Ishikawa (cell line): ENCODE results near the gene LRFN4.

ENCODE experiments used
- CEBPB ChIP-seq: IDR thresholded peaks from 2 replicates; pipeline ENCODE4 v1.6.1; 2012
- CREB1 ChIP-seq: IDR thresholded peaks from 2 replicates; pipeline ENCODE4 v1.6.1; 2012; ENCODE audit warnings: low read depth
- EGR1 ChIP-seq: IDR thresholded peaks from 2 replicates; pipeline ENCODE4 v1.6.1; 2012
- EP300 ChIP-seq: IDR thresholded peaks from 2 replicates; pipeline ENCODE4 v1.6.1; 2012; ENCODE audit warnings: borderline replicate concordance
- FOXM1 ChIP-seq: IDR thresholded peaks from 2 replicates; pipeline ENCODE4 v1.6.1; 2012; ENCODE audit warnings: low read depth, borderline replicate concordance
- MAX ChIP-seq: IDR thresholded peaks from 2 replicates; pipeline ENCODE4 v1.6.1; 2012
- RAD21 ChIP-seq: IDR thresholded peaks from 2 replicates; pipeline ENCODE4 v1.6.1; 2012; ENCODE audit warnings: low read depth
- REST ChIP-seq: IDR thresholded peaks from 2 replicates; pipeline ENCODE4 v1.6.1; 2012; ENCODE audit warnings: low read depth, mild to moderate bottlenecking
- TAF1 ChIP-seq: IDR thresholded peaks from 2 replicates; pipeline ENCODE4 v1.6.1; 2012; ENCODE audit warnings: low read depth, mild to moderate bottlenecking
- TCF12 ChIP-seq: IDR thresholded peaks from 2 replicates; pipeline ENCODE4 v1.6.1; 2012; ENCODE audit warnings: low read depth
- TEAD4 ChIP-seq: IDR thresholded peaks from 2 replicates; pipeline ENCODE4 v1.6.1; 2012
- USF1 ChIP-seq: IDR thresholded peaks from 2 replicates; pipeline ENCODE4 v1.6.1; 2012
- YY1 ChIP-seq: IDR thresholded peaks from 2 replicates; pipeline ENCODE4 v1.6.1; 2012; ENCODE audit warnings: low read depth
- ZBTB7A ChIP-seq: IDR thresholded peaks from 2 replicates; pipeline ENCODE4 v1.6.1; 2012; ENCODE audit warnings: low read depth

GRCh38 chr11:66852466-66853241 lies 4.2 kb upstream of the LRFN4 start:
- TF ChIP-seq RAD21 = no peak
- TF ChIP-seq CEBPB = no peak
- TF ChIP-seq EGR1 = no peak
- no peak for TF ChIP-seq REST
- no peak for TF ChIP-seq EP300
- TF ChIP-seq YY1 = no peak
- no peak for TF ChIP-seq TEAD4
- TF ChIP-seq TCF12 = no peak
- no peak for TF ChIP-seq TAF1
- no peak for TF ChIP-seq FOXM1
- no peak for TF ChIP-seq CREB1
- TF ChIP-seq MAX = no peak
- no peak for TF ChIP-seq ZBTB7A
- no peak for TF ChIP-seq USF1
